GM13977 (cell line): ENCODE data around the gene HAGH.
"Not testable (repeated sequence)": the region's sequence is repeated elsewhere in the genome, so short reads cannot be mapped to it uniquely, and the experiment has no call there.

Source experiments
- DNase-seq: peaks from one replicate; pipeline ENCODE4 v3.0.0; 2012; ENCODE audit warnings: low spot score
- CTCF ChIP-seq: IDR thresholded peaks from 2 replicates; pipeline ENCODE4 v1.5.1; 2012; ENCODE audit warnings: mild to moderate bottlenecking, control low read depth; ENCODE audit not compliant: insufficient read depth; ENCODE audit errors: extremely low read depth, missing control alignments
- in situ Hi-C: fragments of 300-500 bp; cut with MboI; formaldehyde crosslinking; loops from one replicate; pipeline ENCODE4 v1.12.0; 2022; ENCODE audit warnings: low sequenced_read_pairs, low pct_unique_long_range_greater_than_20kb, mixed read lengths, inconsistent platforms; ENCODE audit not compliant: unreplicated experiment

The HAGH gene

GRCh38 chr16:1826691-1827573, at the start of gene HAGH, which contains the start of gene FAHD1:
Gene HAGH, minus strand, starts transcription at chr16:1826825. Its CDS starts 38 bp downstream, at chr16:1826787.
Gene FAHD1, plus strand, starts transcription at chr16:1827206. Its CDS starts 33 bp downstream, at chr16:1827239.
- in situ Hi-C loops, result no loop called here
- TF ChIP-seq CTCF, result no peak
- DNase-seq, result peak; percentile 100

- in situ Hi-C loops, result not testable (repeated sequence)
These were observed 49.4 kb upstream of the HAGH start for GRCh38 chr16:1876066-1876465.

GRCh38 chr16:1874854-1875253, 48.2 kb upstream of the HAGH start:
- in situ Hi-C loops, result no loop called here
- DNase-seq, result no peak

More at GRCh38 chr16:1876066-1876465, 49.4 kb upstream of the HAGH start:
- not testable (repeated sequence) for DNase-seq

GRCh38 chr16:1871974-1872635, 45.5 kb upstream of the HAGH start, which contains the start of gene MEIOB:
Gene MEIOB, minus strand, starts transcription at chr16:1872164. Its CDS starts 3,989 bp downstream, at chr16:1868175.
- no peak for TF ChIP-seq CTCF
- in situ Hi-C loops, result no loop called here
- DNase-seq, result no peak

More at GRCh38 chr16:1874854-1875253, 48.2 kb upstream of the HAGH start:
- TF ChIP-seq CTCF, result no peak

- DNase-seq, result no peak
- no peak for TF ChIP-seq CTCF
- in situ Hi-C loops, result no loop called here
These were observed 43.9 kb upstream of the HAGH start for GRCh38 chr16:1870365-1871082.

- no peak for TF ChIP-seq CTCF
- in situ Hi-C loops, result loop anchor here (10.0 kb wide), 1 partner anchor 69 kb away; no protein-coding TSS in a partner anchor
- no peak for DNase-seq
These were observed 39.5 kb upstream of the HAGH start for GRCh38 chr16:1865902-1866690.
